Omental fat pad (tissue), 4 donors: ENCODE data around the gene TAF11L2. TPM values are rescaled to one million over a fixed set of nuclear protein-coding genes. Genes with fewer than 3 reads are reported as not detected.
"Not testable (repeated sequence)": the region's sequence is repeated elsewhere in the genome, so short reads cannot be mapped to it uniquely, and the experiment has no call there.

Experiments used
- ATAC-seq: fragments of 150-250 bp; one replicate; pipeline ENCODE4 v1.9.1; 2016; ENCODE audit warnings: mild to moderate bottlenecking, moderate library complexity; ENCODE audit not compliant: low FRiP score
- DNase-seq: peaks from one replicate; pipeline ENCODE4 v3.0.0-alpha.2; 2019; ENCODE audit warnings: low spot score
- small RNA-seq: library from RNA; depleted of rRNA; stranded (forward); fragments of <200 nt; gene quantifications from one replicate; pipeline ENCODE3, GENCODE V24; 2016
- total RNA-seq, 4 donors: library from RNA; depleted of rRNA; stranded (reverse); fragments of >200 nt; gene quantifications; one replicate each; pipeline ENCODE4 v1.1.0, GENCODE V29; 2016
- TF ChIP-seq, protein P1 (sequence below), 3 donors: fragments of 450-650 bp; IDR thresholded peaks; one replicate each; pipeline ENCODE4 v1.5.1; 2016 to 2017; ENCODE audit warnings: antibody characterized with exemption in 3 of 3, mild to moderate bottlenecking in 3 of 3, moderate library complexity in 2 of 3

Gene TAF11L2
- total RNA-seq, 4 donors from 2014 or later: not detected

DNA sequence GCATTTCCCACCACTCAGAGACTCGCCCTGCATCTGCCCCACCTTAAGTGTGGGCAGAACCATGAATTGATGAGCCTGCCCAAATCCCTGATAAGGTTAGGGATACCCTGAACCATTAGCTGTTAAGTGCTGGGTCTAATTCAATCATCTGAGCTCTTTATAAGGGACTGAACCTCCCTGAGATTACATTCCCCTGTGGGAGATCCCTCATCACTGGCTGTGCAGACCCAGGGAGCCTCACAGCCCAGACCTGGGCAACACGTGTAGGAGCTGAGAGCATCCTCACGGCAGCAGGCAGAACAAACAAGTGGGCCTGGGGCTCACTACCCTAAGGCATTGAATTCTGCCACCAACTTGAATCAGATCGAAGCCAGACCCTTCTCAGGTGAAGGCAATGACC is 585 bp upstream of the TAF11L2 start:
- TF ChIP-seq, protein P1, sequence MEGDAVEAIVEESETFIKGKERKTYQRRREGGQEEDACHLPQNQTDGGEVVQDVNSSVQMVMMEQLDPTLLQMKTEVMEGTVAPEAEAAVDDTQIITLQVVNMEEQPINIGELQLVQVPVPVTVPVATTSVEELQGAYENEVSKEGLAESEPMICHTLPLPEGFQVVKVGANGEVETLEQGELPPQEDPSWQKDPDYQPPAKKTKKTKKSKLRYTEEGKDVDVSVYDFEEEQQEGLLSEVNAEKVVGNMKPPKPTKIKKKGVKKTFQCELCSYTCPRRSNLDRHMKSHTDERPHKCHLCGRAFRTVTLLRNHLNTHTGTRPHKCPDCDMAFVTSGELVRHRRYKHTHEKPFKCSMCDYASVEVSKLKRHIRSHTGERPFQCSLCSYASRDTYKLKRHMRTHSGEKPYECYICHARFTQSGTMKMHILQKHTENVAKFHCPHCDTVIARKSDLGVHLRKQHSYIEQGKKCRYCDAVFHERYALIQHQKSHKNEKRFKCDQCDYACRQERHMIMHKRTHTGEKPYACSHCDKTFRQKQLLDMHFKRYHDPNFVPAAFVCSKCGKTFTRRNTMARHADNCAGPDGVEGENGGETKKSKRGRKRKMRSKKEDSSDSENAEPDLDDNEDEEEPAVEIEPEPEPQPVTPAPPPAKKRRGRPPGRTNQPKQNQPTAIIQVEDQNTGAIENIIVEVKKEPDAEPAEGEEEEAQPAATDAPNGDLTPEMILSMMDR (IDR thresholded peaks at IDR 0.05): no peak
- ATAC-seq (no peak), DNase-seq (no peak)

- no peak for ATAC-seq
- DNase-seq: no peak
- TF ChIP-seq, protein P1 (IDR thresholded peaks at IDR 0.05): no peak
Measured at GRCh38 chr5:17511775-17512325, 13.8 kb downstream of the TAF11L2 start.

GRCh38 chr5:17517526-17517925 is 19.5 kb downstream of the TAF11L2 start:
- DNase-seq, ATAC-seq: not testable (repeated sequence)

- not testable (repeated sequence) for DNase-seq, ATAC-seq
Measured at GRCh38 chr5:17518067-17518466, 20.0 kb downstream of the TAF11L2 start, which contains the start of gene TAF11L3. TSS of gene TAF11L3 (plus strand) at chr5:17518367.

- not testable (repeated sequence) for DNase-seq, ATAC-seq
Measured at GRCh38 chr5:17519508-17519907, 21.5 kb downstream of the TAF11L2 start.

DNA sequence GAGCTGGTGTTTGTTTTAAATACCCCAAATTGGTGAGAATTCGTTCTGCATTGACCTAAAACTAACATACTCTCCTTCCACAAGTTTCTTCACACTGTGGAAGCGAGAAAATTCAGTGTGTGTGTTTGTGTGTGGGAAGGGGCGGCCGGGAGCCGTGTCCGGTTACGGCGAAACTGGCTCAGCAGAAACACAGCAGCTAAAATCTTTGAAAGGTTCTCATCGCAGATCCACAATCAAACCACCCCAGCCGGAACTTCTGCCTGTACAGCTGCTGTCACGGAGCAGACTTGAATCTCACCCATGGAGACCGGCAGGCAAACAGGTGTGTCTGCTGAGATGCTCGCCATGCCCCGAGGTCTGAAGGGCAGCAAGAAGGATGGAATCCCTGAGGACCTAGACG is 23.5 kb downstream of the TAF11L2 start, which contains the start of gene TAF11L4:
Gene TAF11L4, plus strand, starts transcription at position 301 of the 400 bp plus-strand sequence.
- not testable (repeated sequence) for DNase-seq, ATAC-seq

- ATAC-seq, DNase-seq: not testable (repeated sequence)
Measured at GRCh38 chr5:17524935-17525334, 26.9 kb downstream of the TAF11L2 start, which contains the start of gene TAF11L5. TSS of gene TAF11L5 (plus strand) at chr5:17525235.

DNA sequence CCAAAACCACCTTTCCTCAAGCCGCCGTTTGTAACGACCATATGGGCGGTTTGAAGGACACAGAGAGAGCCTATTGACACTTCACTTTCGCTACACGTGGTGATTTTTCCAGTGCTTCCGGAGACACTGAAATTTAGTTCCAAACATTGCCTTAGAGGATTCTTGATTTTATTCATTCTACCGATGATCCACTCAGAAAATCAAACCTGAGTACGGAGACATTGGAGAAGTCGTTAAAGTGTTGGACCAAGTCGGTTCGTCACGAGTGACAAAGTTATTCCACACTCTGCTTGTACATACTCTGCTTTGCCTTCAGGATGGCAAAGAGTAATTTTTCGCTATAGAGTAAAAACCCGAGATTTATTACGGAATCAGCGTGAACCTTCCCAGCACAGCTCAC is 28.5 kb downstream of the TAF11L2 start:
- not testable (repeated sequence) for DNase-seq, ATAC-seq

DNA sequence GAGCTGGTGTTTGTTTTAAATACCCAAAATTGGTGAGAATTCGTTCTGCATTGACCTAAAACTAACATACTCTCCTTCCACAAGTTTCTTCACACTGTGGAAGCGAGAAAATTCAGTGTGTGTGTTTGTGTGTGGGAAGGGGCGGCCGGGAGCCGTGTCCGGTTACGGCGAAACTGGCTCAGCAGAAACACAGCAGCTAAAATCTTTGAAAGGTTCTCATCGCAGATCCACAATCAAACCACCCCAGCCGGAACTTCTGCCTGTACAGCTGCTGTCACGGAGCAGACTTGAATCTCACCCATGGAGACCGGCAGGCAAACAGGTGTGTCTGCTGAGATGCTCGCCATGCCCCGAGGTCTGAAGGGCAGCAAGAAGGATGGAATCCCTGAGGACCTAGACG is 30.3 kb downstream of the TAF11L2 start, which contains the start of gene TAF11L6:
Gene TAF11L6, plus strand, starts transcription at position 301 of the 400 bp plus-strand sequence.
- ATAC-seq, DNase-seq: not testable (repeated sequence)

Small RNAs within 50 kb of the gene (small RNA-seq; reads per million reads assigned to genes)
- gene AC106774.3: not detected

Other genes starting within 250 kb of the TAF11L2 start
- gene TAF11L3, start 20.1 kb downstream of the TAF11L2 start, total RNA-seq: not detected
- gene TAF11L4, start 23.6 kb downstream of the TAF11L2 start, total RNA-seq: not detected
- not detected for gene TAF11L5, start 27.0 kb downstream of the TAF11L2 start, total RNA-seq
- not detected for gene TAF11L6, start 30.4 kb downstream of the TAF11L2 start, total RNA-seq
- not detected for gene TAF11L7, start 87.5 kb downstream of the TAF11L2 start, total RNA-seq
- not detected for gene TAF11L8, start 92.7 kb downstream of the TAF11L2 start, total RNA-seq
- not detected for gene TAF11L9, start 96.2 kb downstream of the TAF11L2 start, total RNA-seq
- not detected for gene TAF11L10, start 99.6 kb downstream of the TAF11L2 start, total RNA-seq
- gene TAF11L11, start 106.0 kb downstream of the TAF11L2 start, total RNA-seq: not detected
- not detected for gene TAF11L12, start 112.2 kb downstream of the TAF11L2 start, total RNA-seq
- not detected for gene TAF11L13, start 133.9 kb downstream of the TAF11L2 start, total RNA-seq
- gene TAF11L14, start 136.2 kb downstream of the TAF11L2 start, total RNA-seq: not detected